HG03469 (cell line): ENCODE measurements around the gene LRRC56.
"Not testable (repeated sequence)": the region's sequence is repeated elsewhere in the genome, so short reads cannot be mapped to it uniquely, and the experiment has no call there.

Experiments
- ATAC-seq: cut with Tn5 transposase; IDR thresholded peaks from one replicate; pipeline ENCODE4 v1.9.1; 2021; ENCODE audit warnings: mild to moderate bottlenecking, moderate library complexity, moderate number of reproducible peaks; ENCODE audit not compliant: unreplicated experiment

The LRRC56 gene

DNA sequence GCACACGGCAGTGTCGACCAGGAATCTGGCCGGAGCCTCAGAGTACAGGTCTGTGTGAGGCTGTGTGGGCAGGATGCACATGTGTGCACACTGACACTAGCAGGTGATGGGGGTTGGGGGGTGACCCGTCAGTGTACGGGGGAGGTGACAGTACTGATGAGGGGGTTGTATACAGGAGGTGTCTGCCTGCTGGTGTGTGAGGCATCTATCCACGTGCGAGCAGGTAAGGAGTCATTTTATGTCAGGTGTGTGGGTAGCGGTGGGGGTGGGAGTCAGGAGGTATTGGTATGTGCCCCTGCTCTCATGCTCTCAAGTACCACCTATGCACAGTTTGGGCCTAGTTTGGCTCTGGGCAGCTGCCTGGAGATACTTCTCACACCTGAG is 34.5 kb downstream of the LRRC56 start:
- ATAC-seq, result no peak

DNA sequence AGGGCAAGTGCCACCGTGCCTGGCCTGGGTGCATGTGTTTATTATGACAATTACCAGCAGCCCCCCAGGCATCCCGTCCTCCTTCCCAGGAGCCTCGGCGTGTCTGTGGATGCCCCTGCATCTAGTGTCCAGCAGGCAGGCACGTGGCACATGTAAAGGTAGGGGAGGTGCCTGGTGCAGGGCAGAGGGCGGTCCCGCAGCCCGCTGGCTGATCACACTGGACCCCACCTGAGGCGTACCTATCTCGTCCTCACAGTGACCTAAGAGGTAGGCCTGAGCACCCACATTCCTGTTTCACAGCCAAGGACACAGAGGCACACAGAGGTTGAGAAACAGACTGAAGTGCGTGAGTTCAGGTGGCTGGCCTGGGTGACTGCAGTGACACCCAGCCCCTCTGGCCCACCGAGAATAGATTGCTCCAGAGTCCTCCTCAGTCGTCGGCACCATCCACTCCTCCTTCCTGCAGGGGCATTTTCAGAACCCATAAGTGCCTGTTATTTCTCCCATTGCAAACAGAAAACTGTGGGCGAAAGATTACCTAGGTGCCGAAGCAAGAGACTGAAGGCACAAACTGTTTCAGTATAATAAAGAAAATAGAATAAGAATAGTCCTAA is 35.9 kb downstream of the LRRC56 start:
- no peak for ATAC-seq

DNA sequence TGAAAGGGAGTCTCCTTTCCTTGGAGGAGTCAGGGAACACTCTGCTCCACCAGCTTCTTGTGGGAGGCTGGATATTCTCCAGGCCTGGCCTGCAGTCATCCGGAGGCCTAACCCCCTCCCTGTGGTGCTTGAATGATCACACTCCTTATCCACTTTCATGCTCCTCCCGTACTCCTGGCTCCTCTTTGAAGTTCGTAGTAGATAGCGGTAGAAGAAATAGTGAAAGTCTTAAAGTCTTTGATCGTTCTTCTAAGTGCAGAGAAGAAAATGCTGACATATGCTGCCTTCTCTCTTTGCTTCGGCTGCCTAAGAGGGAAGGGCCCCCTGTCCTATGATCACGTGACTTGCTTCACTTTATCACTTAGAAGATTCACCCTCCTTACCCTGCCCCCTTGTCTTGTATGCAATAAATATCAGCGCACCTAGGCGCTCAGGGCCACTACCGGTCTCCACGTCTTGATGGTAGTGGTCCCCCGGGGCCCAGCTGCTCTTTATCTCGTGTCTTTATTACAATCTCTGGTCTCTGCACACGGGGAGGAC is 36.8 kb downstream of the LRRC56 start:
- ATAC-seq, result not testable (repeated sequence)

DNA sequence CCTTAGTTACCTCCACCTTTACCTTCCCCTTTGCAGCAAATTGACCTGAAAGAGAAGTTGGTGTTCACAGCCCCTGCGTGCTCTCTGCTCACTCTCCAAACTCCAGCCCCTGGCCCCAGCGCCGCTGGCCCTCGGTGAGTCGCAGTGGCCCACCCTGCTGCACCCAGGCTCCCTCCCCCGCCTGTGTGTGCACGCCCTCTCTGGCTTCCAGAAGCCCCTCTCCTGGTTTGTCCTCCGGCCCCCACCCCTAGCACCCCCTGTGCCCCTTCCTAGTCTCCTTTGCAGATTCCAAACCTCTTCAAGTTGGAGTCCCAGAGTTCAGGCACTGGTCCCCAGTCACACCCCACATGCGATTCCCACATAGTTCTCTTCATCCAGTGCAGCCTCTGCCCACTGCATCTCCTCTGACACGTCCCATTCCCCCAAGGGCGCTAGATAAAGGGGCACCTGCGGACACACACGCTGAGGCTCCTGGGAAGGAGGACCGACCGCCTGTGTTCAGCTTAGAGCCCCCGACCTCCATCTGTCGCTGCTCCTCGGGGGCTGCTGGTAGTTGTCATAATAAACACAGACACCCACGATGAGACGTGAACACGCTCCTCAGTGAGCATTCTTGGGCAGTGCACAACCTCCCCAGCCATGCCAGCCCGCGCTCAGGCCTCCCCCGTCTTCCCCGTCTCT is 37.4 kb downstream of the LRRC56 start:
- ATAC-seq, result no peak

DNA sequence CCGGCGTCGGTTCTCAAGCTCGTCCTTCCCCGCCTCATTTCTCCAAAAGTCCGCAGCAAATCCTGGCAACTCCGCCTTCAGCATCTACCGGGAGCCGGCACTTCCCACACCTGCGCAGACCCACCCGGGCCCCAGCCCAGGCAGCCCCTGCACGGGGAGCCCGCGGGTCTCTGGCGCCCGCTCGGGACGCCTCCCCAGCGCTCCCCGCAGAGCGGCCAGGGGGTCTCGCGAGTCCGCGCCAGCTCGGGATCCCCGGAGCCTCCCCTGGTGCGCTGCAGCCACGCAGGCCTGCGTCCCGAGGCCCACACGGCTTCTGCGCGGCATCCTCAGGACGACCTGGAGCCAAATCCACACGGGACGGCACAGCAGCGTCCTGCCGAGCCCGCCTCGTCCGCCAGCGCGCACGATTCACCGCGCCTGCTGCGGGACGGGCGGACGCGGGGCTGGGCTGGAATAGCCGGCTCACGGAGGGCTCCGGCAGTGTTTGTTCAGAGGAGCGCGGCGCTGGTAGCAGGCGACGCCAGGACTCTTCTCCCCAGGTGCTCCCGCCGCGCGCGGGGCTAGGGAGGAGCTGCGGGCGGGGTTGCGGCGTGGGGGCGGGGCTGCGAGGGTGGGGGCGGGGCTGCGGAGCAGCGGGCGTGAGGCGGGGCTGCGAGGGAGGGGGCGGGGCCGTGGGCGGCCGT is 38.1 kb downstream of the LRRC56 start:
- ATAC-seq, result no peak

DNA sequence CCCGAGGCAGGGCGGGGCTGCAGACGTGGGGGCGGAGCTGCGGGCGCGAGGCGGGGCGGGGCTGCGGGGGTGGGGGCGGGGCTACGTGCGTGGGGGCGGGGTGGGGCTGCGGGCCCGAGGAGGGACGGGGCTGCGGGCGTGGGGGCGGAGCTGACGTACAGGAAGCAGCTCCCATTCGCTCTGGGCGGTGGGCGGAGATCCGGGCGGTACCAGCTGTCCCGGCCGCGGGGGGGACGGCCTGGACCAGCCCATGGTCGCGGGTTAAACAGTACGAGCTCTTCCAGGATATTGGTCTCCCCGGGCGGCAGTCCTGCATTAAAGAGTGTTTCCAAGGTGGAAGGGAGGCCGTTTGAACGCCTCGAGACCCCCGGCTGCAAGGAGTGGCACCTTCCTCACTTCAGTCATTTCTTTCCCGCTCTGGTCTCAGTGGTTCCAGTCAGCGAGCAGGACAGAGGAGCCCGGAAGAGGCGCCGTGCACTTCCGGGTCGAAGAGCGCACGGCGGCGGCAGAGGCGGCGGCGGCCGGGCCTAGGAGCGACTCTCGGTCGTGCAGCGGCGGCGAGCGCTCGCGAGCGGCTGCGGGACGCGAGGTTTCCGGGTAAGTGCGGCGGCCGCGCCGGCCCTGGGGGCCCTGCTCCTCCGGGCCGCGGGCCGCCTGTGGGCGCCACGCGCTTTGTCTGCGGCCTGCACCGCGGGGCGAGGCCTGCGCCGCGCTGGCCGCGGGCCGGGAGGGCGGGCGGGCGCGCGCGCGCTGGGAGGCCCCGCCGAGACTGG is 38.9 kb downstream of the LRRC56 start, which contains the start of gene PHRF1:
PHRF1 (plus strand) TSS at position 475 of the 773 bp plus-strand sequence. CDS start 5,043 bp downstream, outside the sequence.
- ATAC-seq, result peak; percentile 47

DNA sequence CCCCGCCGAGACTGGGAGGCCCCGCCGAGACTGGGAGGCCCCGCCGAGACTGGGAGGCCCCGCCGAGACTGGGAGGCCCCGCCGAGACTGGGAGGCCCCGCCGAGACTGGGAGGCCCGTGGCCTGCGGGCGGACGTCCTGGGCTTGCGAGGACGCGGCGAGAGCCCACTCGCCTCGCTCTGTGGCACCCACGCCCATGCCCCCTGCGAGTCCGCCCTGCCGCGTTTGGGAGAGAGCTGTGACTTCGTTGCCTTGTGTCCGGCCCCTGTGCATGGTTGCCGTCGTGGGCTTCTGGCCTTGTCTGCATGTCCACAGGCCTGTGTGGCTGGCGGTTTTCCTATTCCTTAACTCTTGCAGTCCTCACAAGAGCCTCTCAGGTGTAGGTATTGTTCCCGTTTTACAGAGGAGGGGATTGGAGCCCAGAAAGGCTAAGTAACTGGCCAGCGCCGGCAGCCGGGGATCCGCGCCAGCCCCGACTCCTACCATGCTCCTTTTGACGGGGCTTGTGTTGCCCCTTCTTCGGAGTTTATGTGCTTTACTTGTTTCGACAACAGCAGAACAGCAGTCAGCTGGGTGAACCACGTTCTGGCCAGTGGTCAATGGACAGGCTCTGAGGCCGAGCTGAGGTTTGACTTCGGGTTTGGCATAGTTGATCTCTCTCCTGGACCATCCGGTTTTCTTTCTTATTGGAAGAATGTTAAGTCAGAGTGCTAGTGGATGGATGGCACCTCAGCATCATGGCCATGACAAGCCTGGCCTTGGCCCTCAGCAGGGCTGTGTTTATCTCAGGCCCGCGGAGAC is 39.7 kb downstream of the LRRC56 start:
- no peak for ATAC-seq

DNA sequence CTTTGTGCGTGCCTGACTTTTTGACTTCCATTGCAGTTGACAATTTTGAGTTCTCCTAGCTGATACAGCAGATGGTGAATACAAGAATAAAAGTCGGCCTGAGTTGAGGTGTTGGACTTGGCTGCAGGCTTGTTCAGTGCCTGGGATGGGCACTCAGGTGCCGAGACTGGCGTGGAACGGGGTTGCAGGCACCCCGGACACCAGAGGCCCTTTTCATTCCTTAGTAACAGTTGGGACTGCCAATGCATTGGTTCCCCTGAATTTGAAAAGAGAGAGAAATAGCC is 40.2 kb downstream of the LRRC56 start:
- no peak for ATAC-seq

DNA sequence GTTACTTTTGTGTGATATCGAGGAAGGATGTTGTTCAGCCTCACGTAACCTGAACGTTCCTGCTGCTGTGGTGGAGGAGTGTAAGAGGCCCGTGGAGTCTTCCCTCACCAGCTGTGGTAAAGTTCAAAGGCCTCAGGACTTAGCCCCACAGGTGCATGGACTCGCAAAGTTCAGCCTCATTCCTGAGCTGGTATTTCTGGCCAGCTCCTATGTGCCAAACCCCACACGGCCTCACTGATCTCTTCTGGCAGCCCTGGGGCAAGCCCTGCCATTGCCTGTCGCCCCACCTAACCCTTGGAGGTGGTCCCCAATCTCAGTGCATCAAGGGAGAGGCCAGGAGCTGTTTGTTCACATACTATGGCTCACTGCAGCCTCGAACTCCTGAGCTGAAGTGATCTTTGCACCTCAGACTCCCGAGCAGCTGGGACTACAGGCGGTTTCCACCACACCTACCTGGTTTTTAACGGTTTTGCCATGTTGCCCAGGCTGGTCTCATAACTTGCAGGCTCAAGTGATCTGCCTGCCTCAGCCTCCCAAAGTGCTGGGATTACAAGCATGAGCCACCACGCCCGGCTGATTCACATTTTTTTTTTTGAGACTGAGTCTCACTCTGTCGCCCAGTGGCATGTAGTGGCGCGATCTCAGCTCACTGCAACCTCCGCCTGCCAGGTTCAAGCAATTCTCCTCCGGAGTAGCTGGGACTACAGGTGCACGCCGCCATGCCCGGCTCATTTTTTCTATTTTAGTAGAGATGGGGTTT is 41.1 kb downstream of the LRRC56 start:
- ATAC-seq, result no peak

DNA sequence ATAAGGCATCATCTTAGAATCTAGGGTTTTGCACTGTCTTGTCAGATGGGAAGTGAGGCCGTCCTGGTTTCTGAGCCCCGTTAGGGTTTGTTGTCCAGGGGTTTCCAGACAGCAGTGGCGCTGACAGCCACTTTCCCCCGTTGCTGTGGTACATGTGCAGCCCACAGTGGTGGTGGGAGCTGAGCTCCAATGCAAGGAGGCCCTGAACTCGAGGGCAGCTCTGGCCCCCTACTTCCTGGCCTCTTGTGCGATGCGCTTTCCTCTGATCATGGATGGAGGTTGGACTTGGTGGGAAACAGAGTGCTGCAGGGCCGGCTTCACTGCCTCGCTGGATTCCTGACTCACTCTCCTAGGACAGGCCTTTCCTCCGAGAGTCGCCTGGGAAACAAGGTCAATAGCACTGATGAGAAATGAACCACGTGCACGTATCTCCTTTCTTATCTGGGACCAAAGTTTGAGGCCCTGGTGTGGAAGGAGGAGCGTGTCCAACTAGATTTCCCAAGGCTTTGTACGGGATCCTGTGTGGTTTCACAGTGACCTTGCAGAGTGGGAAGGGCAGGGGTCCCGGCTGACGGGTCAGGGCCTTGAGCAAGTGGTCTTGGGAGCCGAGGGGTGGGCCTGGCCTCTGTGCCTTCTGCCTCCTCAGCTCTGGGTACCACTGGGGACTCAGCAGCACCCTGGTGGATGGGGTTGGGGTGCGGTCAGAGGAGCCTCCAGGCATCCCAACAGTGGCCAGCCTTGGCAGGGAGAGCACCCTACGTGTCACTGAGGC is 42.7 kb downstream of the LRRC56 start:
- ATAC-seq, result no peak

DNA sequence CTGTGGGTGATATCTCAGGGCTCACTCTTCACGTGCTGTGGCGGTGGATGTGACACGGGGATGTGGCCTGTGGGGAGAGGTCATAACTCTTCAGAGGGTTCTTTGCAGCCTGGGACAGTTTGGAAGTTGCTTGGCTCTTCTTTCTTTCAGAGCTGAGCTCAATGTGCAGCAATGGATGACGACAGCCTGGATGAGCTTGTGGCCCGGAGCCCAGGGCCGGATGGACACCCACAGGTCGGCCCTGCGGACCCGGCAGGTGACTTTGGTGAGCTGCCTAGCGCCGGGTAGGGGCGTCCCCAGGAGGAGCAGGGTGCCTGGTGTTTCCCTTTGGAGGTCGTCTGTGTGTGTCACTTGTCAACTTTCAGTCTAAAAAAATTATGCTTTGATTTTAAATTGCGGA is 44.0 kb downstream of the LRRC56 start:
- ATAC-seq, result no peak

DNA sequence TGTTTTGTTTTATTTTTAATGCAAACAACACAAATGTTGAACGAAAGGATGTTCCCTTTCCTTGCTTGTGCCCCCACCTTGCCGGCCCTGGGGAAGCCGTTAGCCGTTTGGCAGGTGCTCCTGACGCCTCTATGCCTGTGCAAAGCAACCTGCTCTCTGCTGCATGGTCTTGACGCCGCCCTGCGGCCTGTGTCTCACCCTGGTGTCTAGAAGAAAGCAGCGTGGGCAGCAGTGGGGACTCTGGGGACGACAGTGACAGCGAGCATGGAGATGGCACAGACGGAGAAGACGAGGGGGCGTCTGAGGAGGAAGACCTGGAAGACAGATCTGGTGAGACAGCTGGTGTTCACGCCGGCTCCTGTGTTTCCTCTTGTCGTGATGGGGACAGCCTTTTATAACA is 44.4 kb downstream of the LRRC56 start:
- no peak for ATAC-seq

DNA sequence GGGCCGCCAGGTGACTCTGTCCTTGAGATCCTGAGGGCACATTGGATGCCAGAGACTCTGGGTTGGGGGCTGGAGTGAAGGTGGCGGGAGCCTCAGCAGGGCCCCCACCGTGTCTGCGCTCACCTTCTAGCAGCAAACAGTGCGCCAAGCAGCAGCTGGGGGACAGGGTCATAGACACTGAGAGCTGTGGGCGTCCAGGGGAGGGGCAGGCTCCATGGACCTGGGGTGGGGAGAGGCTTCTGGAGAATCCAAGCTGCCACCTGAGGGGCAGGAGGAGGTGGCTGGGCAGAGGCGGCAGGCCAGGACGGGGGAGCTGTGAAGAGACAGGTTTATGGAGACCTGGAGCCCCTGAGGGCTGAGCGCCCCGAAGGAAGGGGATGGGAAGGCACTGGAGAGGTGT is 47.0 kb downstream of the LRRC56 start:
- no peak for ATAC-seq

DNA sequence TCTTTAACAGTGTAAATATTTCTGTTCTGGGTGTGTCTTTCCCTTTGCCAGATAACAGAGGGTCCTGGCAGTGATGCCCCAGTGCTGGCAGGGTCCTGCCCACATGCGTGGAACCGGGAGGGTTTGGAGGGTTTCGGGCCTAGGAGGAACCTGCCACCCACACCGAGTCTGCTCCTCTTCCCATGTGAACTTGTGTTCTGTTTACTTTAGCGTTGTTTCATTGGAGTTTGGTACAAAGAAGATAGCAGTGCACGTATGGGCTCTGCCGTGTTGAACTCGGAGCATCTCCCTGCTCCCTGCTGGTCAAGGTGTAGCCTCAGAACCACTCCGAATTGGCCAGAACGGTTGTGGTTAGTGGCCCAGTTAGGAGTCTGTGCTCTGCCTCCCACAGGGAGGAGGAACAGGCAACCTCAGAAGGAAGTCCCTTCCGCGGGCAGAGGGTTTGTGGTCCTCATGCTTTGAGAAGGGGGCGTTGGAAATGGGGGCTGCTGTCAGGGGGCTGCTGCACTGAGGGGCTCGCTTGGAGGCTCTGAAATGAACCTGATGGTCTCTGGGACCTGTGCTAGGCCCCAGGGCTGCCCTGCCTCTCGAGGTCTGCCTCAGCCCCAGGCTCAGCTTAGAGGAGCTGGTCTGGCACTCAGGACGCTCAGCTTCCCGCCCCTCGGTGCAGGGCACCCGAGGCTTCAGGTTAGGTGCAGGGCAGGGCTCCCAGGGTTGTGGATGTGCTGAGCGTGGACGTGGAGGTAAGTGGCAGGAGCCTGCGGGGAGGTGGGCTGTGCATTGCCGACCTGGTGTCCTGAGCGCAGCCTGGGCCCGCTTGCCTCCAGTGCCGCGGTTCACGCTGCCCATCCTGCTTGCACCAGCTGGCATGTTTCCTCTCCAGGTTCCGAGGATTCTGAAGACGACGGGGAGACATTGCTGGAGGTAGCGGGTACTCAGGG is 49.3 kb downstream of the LRRC56 start:
- ATAC-seq, result no peak

DNA sequence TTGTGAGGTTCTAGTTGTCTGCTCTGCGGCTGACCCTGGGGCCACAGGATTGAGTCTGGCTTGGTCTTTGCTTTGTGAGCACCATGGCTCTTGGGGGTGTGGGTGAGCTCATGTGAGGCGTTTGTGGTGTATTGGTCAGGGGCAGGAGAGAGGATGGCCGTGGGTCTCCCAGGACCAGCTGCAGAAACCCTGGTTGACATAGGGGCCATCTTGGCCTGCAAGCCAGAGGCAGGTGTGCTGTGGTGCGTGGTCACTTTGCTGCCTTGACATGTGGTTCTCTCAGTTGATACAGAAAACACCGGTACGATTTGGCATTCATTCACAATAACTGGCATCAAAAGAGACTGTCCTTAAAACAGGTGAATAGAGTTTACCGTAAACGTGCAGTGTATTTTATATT is 50.2 kb downstream of the LRRC56 start:
- no peak for ATAC-seq

DNA sequence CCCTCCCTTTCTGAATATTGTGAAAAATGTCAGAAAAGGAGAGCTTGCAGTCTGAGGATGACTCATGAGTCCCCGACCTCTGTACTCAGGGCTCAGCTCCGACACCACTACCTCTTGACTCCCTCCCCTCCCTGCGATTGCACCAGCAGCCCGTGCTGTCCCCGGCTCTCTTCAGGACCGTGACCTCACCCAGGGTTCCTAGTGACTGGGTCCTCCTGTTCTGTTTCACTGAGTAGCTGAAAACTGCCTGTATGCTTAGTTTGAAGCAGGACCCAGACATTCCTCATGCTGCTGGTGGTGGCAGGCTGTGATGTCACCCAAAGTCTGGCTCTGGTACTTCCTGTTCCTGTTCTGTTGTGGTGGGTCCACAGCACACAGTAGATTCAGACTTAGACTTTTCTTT is 50.7 kb downstream of the LRRC56 start:
- no peak for ATAC-seq

DNA sequence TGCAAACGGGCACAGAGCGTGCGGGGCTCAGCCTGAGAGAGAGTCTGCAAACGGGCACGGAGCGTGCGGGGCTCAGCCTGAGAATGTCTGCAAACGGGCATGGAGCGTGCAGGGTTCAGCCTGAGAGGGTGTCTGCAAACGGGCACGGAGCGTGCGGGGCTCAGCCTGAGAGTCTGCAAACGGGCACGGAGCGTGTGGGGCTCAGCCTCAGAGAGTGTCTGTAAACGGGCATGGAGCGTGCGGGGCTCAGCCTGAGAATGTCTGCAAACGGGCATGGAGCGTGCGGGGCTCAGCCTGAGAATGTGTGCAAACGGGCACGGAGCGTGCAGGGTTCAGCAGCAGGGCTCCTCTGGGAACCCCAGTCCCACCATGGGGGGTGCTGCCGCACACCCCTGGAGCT is 52.5 kb downstream of the LRRC56 start:
- ATAC-seq, result no peak

DNA sequence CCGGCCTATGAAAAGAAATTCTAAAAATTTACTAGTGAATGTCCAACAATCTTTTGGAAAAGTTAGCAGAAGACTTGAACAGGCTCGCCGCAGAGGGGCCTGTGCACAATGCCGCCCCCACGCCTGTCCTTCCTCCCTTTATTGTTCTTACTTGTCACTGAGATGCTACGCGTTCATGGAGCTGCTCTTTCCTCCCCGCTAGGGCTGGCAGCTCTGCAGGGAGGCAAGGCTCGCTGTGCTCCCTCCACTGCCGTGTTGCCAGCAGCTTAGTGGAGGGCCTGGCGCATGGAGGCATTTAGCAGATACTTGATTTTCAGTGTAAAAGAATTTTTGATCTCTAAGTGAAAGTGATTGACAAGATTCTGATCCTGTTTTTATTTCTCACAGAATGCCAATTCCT is 53.7 kb downstream of the LRRC56 start:
- ATAC-seq, result no peak
